ENCODE data around the gene RALB. TPM values are rescaled to one million over a fixed set of nuclear protein-coding genes. Genes with fewer than 3 reads are reported as not detected.

RALB gene
- total RNA-seq, 1 experiment from 2014 or later = 24.6 TPM

DNA sequence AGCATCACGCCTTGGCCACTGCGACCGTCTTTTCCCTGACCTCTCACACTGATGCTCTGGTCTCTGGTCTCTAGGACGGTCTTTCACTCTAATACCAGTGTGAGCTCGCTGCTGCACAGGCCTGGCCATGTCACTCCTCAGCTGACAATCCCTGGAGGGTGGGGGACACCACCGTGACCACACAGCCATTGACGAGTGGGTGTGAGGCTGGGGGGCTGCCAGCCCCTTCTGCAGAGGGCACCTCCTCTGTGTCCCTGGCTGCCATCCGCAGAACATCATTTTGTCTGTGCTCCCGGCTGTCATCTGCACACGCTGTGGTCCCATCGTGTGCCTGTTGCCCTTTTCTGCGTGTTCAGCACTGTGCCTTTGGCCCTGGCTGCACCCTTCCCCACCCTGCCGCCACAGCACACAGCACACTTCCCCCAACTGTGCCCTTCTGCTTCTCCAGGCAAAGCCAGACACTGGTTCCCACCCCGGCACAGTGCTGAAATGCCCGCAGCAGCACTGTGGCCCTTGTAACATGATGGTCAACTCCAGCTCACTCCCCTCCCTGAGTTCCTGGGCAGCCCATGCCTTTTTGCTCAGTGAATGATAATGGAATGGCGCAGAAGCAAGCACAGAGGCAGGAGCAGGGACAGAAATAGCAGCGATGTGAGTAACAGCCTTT, 62.8 kb downstream of the RALB start:
- H3K14ac ChIP-seq (ENCODE audit: insufficient read depth, low read length) = no peak overlapping the region; the same call in 1 of the 2 replicates
- no peak overlapping the region for H3T11ph ChIP-seq (ENCODE audit: low read length)
- no peak for DNase-seq
- H3K9me3 ChIP-seq (ENCODE audit: control insufficient read depth, low read depth, low read length) = no peaks in the 10 kb centered on the region
- no peak for TF ChIP-seq CTCF (conservative IDR thresholded peaks at IDR 0.05)
- H3K56ac ChIP-seq (ENCODE audit: insufficient read length, low read depth, low read length) = no peak overlapping the region
- peaks cover 4% of the 10 kb centered on the region for H3K23me2 ChIP-seq (ENCODE audit: insufficient read length, low read depth, low read length, poor library complexity, severe bottlenecking)
- no peak overlapping the region for H2BK12ac ChIP-seq (ENCODE audit: insufficient read length, low read depth, low read length)
- no peak overlapping the region for H4K8ac ChIP-seq (replicated peaks; ENCODE audit: insufficient read length, low read depth, low read length)
- H4K20me1 ChIP-seq (ENCODE audit: control insufficient read depth, insufficient read depth, insufficient read length) = peaks cover 2% of the 10 kb centered on the region
- Mint-ChIP-seq H3K4me1 (peaks cover 17 to 41% of the 10 kb centered on the region in 2 experiments), H3K27ac (no peak overlapping the region), H3K27me3 (ENCODE audit: low read depth) (peaks cover 82% of the 10 kb centered on the region), H3K9me3 (no peaks in the 10 kb centered on the region; a peak in 2 of 5 replicates), H3K4me3 (no peak overlapping the region; a peak in 1 of 5 replicates), H3K36me3 (ENCODE audit: insufficient read depth in 1 of 3, low read depth in 3 of 3) (no peaks in the 10 kb centered on the region; a peak in 1 of 7 replicates)
- H4K5ac ChIP-seq (ENCODE audit: insufficient read length, low read depth, low read length) = no peak overlapping the region
- H2AK5ac ChIP-seq (ENCODE audit: insufficient read length, low read length) = no peak overlapping the region
- H2AFZ ChIP-seq (ENCODE audit: low read length) = no peak overlapping the region
- no peak overlapping the region for H2BK15ac ChIP-seq (ENCODE audit: low read depth, low read length)
- H3K27ac ChIP-seq (ENCODE audit: insufficient read length, low read depth, low read length) = no peak overlapping the region
- H3K23ac ChIP-seq (ENCODE audit: insufficient read length, low read depth, low read length) = no peak overlapping the region
- no peaks in the 10 kb centered on the region for H3K4me1 ChIP-seq (ENCODE audit: insufficient read depth, low read length)
- H3K27me3 ChIP-seq (ENCODE audit: insufficient read depth, low read length) = peaks cover 6% of the 10 kb centered on the region; the same call in 1 of the 2 replicates
- H3K18ac ChIP-seq (ENCODE audit: insufficient read length, low read depth, low read length) = no peak overlapping the region
- H2BK20ac ChIP-seq (ENCODE audit: low read depth, low read length, poor library complexity, severe bottlenecking) = no peak overlapping the region
- H4K91ac ChIP-seq (ENCODE audit: insufficient read length, low read depth, low read length) = no peak overlapping the region
- no peak overlapping the region for H2BK120ac ChIP-seq (ENCODE audit: low read depth, low read length, poor library complexity, severe bottlenecking)
- no peak overlapping the region for H3K4me2 ChIP-seq (ENCODE audit: insufficient read depth, insufficient read length, low read length)
- no peak overlapping the region for H3K9ac ChIP-seq (ENCODE audit: extremely low read depth, insufficient read length, low read length)
- WGBS (ENCODE audit: extremely low coverage, insufficient read length, low lambda C conversion rate) = no CpG with 5 or more reads among the region's 17 CpGs
- H2BK5ac ChIP-seq (ENCODE audit: insufficient read length, low read length) = no peak overlapping the region
- H3K79me2 ChIP-seq (ENCODE audit: insufficient read depth, low read length) = no peaks in the 10 kb centered on the region
- H3K79me1 ChIP-seq (ENCODE audit: insufficient read depth, low read depth, low read length, poor library complexity, severe bottlenecking) = no peaks in the 10 kb centered on the region
- no peak overlapping the region for H3K4ac ChIP-seq (ENCODE audit: low read depth, low read length)

All from H9 (cell line).